GM19043 (cell line): ENCODE results near the gene CCDC107.

Source experiments
- ATAC-seq: cut with Tn5 transposase; IDR thresholded peaks from one replicate; pipeline ENCODE4 v1.9.1; 2021; ENCODE audit warnings: low read depth; ENCODE audit not compliant: unreplicated experiment

The CCDC107 gene

GRCh38 chr9:35682051-35682450, 24.0 kb downstream of the CCDC107 start:
- ATAC-seq: no peak

- no peak for ATAC-seq
Measured at GRCh38 chr9:35682520-35683315, 24.6 kb downstream of the CCDC107 start.

GRCh38 chr9:35683323-35683722, 25.2 kb downstream of the CCDC107 start:
- no peak for ATAC-seq

- no peak for ATAC-seq
Measured at GRCh38 chr9:35684921-35685320, 26.8 kb downstream of the CCDC107 start.

- ATAC-seq: no peak
Measured at GRCh38 chr9:35685506-35685905, 27.4 kb downstream of the CCDC107 start.

- ATAC-seq: no peak
Measured at GRCh38 chr9:35686222-35687203, 28.4 kb downstream of the CCDC107 start.

GRCh38 chr9:35687306-35687705, 29.2 kb downstream of the CCDC107 start:
- no peak for ATAC-seq

GRCh38 chr9:35687972-35688557, 30.0 kb downstream of the CCDC107 start:
- ATAC-seq: no peak

- ATAC-seq: no peak
Measured at GRCh38 chr9:35688558-35689541, 30.8 kb downstream of the CCDC107 start.

- no peak for ATAC-seq
Measured at GRCh38 chr9:35689542-35690293, 31.6 kb downstream of the CCDC107 start, which contains the start of gene TPM2. Gene TPM2, minus strand, starts transcription at chr9:35689925. Its CDS starts 108 bp downstream, at chr9:35689817.

GRCh38 chr9:35690294-35690613, 32.2 kb downstream of the CCDC107 start:
- no peak for ATAC-seq

- ATAC-seq: no peak
Measured at GRCh38 chr9:35690614-35691333, 32.7 kb downstream of the CCDC107 start.

- no peak for ATAC-seq
Measured at GRCh38 chr9:35691334-35691650, 33.2 kb downstream of the CCDC107 start.

GRCh38 chr9:35691757-35692301, 33.7 kb downstream of the CCDC107 start:
- no peak for ATAC-seq

GRCh38 chr9:35695943-35696401, 37.9 kb downstream of the CCDC107 start:
- no peak for ATAC-seq

GRCh38 chr9:35696520-35697215, 38.6 kb downstream of the CCDC107 start:
- peak; percentile 71 for ATAC-seq

- ATAC-seq: no peak
Measured at GRCh38 chr9:35697486-35697885, 39.4 kb downstream of the CCDC107 start.

- no peak for ATAC-seq
Measured at GRCh38 chr9:35698231-35698630, 40.1 kb downstream of the CCDC107 start.
